PC-9 (cell line): ENCODE results near the gene LINGO3. TPM values are rescaled to one million over a fixed set of nuclear protein-coding genes. Genes with fewer than 3 reads are reported as not detected.

ENCODE experiments used
- Bru-seq: library from RNA; stranded (reverse); fragments of 400-500 nt; gene quantifications from one replicate; lab custom pipeline; 2021; lab: Mats Ljungman, UMichigan
- BruChase-seq, 2 experiments: library from RNA; stranded (reverse); fragments of 400-500 nt; gene quantifications; one replicate each; lab custom pipeline; 2021; lab: Mats Ljungman, UMichigan
- BruUV-seq: library from RNA; stranded (reverse); fragments of 400-500 nt; replicated peaks from 2 replicates; lab custom pipeline; 2021; lab: Mats Ljungman, UMichigan
- CTCF ChIA-PET: fragments of 300-600 bp; sonication (Branson Sonifier 250); formaldehyde crosslinking; loops from one replicate; lab custom pipeline; 2022; ENCODE audit warnings: antibody characterized with exemption; lab: Charles Lee
- POLR2A ChIA-PET: fragments of 300-600 bp; sonication (Branson Sonifier 250); formaldehyde crosslinking; loops from one replicate; lab custom pipeline; 2022; ENCODE audit warnings: antibody characterized with exemption; ENCODE audit not compliant: unreplicated experiment; lab: Charles Lee
- DNase-seq, 2 experiments: peaks; one replicate each; pipeline versions ENCODE4 v3.0.0 to v3.0.0-alpha.2; 2015 to 2022; ENCODE audit warnings: mixed read lengths in 1 of 2
- H2AFZ ChIP-seq: fragments of 200-600 bp; sonication (generic); 2 replicates; pipeline ENCODE4 v1.8.1; 2017; ENCODE audit warnings: antibody characterized with exemption
- H3F3A ChIP-seq: fragments of 200-600 bp; sonication (generic); 2 replicates; pipeline ENCODE4 v1.8.1; 2017; ENCODE audit warnings: antibody characterized with exemption, mild to moderate bottlenecking, low read depth; ENCODE audit not compliant: insufficient read depth
- H3K27ac ChIP-seq: fragments of 200-600 bp; sonication (generic); 2 replicates; pipeline ENCODE4 v1.6.1; 2016; ENCODE audit warnings: mixed run types
- H3K27me3 ChIP-seq: fragments of 200-600 bp; sonication (generic); 2 replicates; pipeline ENCODE4 v1.6.1; 2016; ENCODE audit warnings: low read depth, mixed run types; ENCODE audit not compliant: insufficient read depth
- H3K36me3 ChIP-seq: fragments of 200-600 bp; sonication (generic); 2 replicates; pipeline ENCODE4 v1.6.1; 2016; ENCODE audit warnings: low read depth, mixed run types
- H3K4me1 ChIP-seq: fragments of 200-600 bp; sonication (generic); replicated peaks from 2 replicates; pipeline ENCODE4 v1.6.1; 2016; ENCODE audit warnings: mixed run types; ENCODE audit not compliant: insufficient read depth
- H3K4me2 ChIP-seq: fragments of 200-600 bp; sonication (generic); 2 replicates; pipeline ENCODE4 v1.6.1; 2017; ENCODE audit warnings: mixed run types
- H3K4me3 ChIP-seq: fragments of 200-600 bp; sonication (generic); 2 replicates; pipeline ENCODE4 v1.6.1; 2016; ENCODE audit warnings: mixed run types
- H3K79me2 ChIP-seq: fragments of 200-600 bp; sonication (generic); 2 replicates; pipeline ENCODE4 v1.6.1; 2017; ENCODE audit warnings: low read depth, mixed run types
- H3K9me2 ChIP-seq: fragments of 200-600 bp; sonication (generic); 2 replicates; pipeline ENCODE4 v1.8.1; 2017; ENCODE audit warnings: mild to moderate bottlenecking; ENCODE audit not compliant: insufficient read depth
- H3K9me3 ChIP-seq: fragments of 200-600 bp; sonication (generic); 2 replicates; pipeline ENCODE4 v1.8.1; 2016; ENCODE audit warnings: low read depth; ENCODE audit not compliant: insufficient read depth
- H4K20me1 ChIP-seq: fragments of 200-600 bp; sonication (generic); 2 replicates; pipeline ENCODE4 v1.8.1; 2017; ENCODE audit not compliant: insufficient read depth
- CTCF ChIP-seq: fragments of 200-600 bp; sonication (generic); conservative IDR thresholded peaks from 2 replicates; pipeline ENCODE4 v1.6.1; 2017; ENCODE audit warnings: mixed run types, antibody characterized with exemption, mild to moderate bottlenecking, moderate library complexity
- EZH2 ChIP-seq: fragments of 200-600 bp; sonication (generic); IDR thresholded peaks from 2 replicates; pipeline ENCODE4 v1.8.0; 2017; ENCODE audit warnings: antibody characterized with exemption, low read depth
- intact Hi-C: fragments of 100-400 bp; cut with micrococcal nuclease; formaldehyde crosslinking; loops from one replicate; pipeline ENCODE4 v1.10.0; 2022; ENCODE audit not compliant: unreplicated experiment
- long read RNA-seq: library from polyadenylated mRNA; stranded (forward); transcript quantifications from one replicate; pipeline ENCODE4 v2.0.0, GENCODE V29; 2022
- total RNA-seq: library from RNA; stranded (reverse); gene quantifications from 2 replicates; pipeline ENCODE4 v1.2.3, GENCODE V29; 2021

The LINGO3 gene
- total RNA-seq, result 0.18 TPM in 1 of 2 replicates, not detected in the other
- not detected for Bru-seq, nascent RNA
- not detected for BruChase-seq, experiment 1, labeled RNA remaining after a 2-hour chase
- BruChase-seq, experiment 2, labeled RNA remaining after a 6-hour chase, result not detected
- long read RNA-seq, result 0 reads

GRCh38 chr19:2308114-2308556 lies at the start of gene LINGO3:
LINGO3 (minus strand) TSS chr19:2308154; CDS start chr19:2291776, 16,378 bp downstream.
- ChIA-PET CTCF (no interaction called here), POLR2A (no interaction called here)
- H3K4me2 ChIP-seq, result no peak within 1 kb of the TSS
- no peak within 1 kb of the TSS for H2AFZ ChIP-seq
- H3K27ac ChIP-seq, result no peak within 1 kb of the TSS
- H3K9me2 ChIP-seq, result no peaks in the 10 kb centered on the region
- no peaks in the 10 kb centered on the region for H3K4me1 ChIP-seq
- intact Hi-C loops, result no loop called here
- H3F3A ChIP-seq, result no peaks in the 10 kb centered on the region
- no TSS peak for BruUV-seq
- no peaks in the 10 kb centered on the region for H4K20me1 ChIP-seq
- DNase-seq, result no peak
- no peak within 1 kb of the TSS for H3K4me3 ChIP-seq
- H3K27me3 ChIP-seq, result 0 out of 2 replicates have a peak, but pooled peaks cover 3% of the 10 kb centered on the region
- H3K9me3 ChIP-seq, result no peaks in the 10 kb centered on the region
- H3K36me3 ChIP-seq, result no peaks in the 10 kb centered on the region
- H3K79me2 ChIP-seq, result no peaks in the 10 kb centered on the region
- no peak for TF ChIP-seq CTCF
- no peak for TF ChIP-seq EZH2

GRCh38 chr19:2356036-2356646 lies 48.2 kb upstream of the LINGO3 start:
- no TSS peak for BruUV-seq
- no peak overlapping the region for H2AFZ ChIP-seq
- no peaks in the 10 kb centered on the region for H3F3A ChIP-seq

More at GRCh38 chr19:2356036-2356646, 48.2 kb upstream of the LINGO3 start:
- Histone ChIP-seq H3K27me3 (peaks cover 6% of the 10 kb centered on the region; the same call in 1 of the 2 replicates), H3K9me2 (no peaks in the 10 kb centered on the region), H3K9me3 (no peaks in the 10 kb centered on the region), H3K4me3 (no peak overlapping the region), H3K4me1 (no peaks in the 10 kb centered on the region), H3K4me2 (no peak overlapping the region), H4K20me1 (no peaks in the 10 kb centered on the region), H3K36me3 (no peaks in the 10 kb centered on the region), H3K79me2 (no peaks in the 10 kb centered on the region), H3K27ac (no peak overlapping the region)
- intact Hi-C loops, result no loop called here
- TF ChIP-seq EZH2, result no peak
- no peak for TF ChIP-seq CTCF
- DNase-seq, result no peak
- POLR2A ChIA-PET, result no interaction called here
- CTCF ChIA-PET, result no interaction called here
